ENCODE data around the gene CTTNBP2.

DNA sequence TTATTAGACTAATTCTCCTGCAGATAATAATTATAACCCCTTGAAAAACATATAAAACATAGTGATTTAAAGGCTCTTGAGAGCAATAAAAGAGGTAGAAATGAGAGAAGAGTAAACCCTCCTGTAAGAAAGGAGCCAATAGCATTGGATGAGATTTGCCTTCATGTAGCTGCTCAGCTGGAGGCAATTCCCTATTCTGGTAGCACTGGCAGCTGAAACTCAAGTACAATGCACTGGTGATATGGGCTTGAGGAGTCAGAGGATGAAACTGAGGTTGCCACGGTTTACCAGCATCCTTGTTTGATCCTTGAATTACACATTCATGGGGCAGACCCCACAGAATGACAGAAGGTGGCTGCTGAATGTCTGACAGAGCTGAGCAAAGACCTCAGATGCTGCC lies 76.4 kb downstream of the CTTNBP2 start:
- TF ChIP-seq, protein P1, sequence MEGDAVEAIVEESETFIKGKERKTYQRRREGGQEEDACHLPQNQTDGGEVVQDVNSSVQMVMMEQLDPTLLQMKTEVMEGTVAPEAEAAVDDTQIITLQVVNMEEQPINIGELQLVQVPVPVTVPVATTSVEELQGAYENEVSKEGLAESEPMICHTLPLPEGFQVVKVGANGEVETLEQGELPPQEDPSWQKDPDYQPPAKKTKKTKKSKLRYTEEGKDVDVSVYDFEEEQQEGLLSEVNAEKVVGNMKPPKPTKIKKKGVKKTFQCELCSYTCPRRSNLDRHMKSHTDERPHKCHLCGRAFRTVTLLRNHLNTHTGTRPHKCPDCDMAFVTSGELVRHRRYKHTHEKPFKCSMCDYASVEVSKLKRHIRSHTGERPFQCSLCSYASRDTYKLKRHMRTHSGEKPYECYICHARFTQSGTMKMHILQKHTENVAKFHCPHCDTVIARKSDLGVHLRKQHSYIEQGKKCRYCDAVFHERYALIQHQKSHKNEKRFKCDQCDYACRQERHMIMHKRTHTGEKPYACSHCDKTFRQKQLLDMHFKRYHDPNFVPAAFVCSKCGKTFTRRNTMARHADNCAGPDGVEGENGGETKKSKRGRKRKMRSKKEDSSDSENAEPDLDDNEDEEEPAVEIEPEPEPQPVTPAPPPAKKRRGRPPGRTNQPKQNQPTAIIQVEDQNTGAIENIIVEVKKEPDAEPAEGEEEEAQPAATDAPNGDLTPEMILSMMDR (IDR thresholded peaks at IDR 0.05; ENCODE audit: insufficient read depth, low read length, poor library complexity, severe bottlenecking), result no peak
- no peak for TF ChIP-seq EZH2phosphoT487 (conservative IDR thresholded peaks at IDR 0.05; ENCODE audit: low read length)
